GM06990 (cell line): ENCODE measurements around the gene DCST1.

Experiments
- DNase-seq: peaks from one replicate; pipeline ENCODE4 v3.0.0-alpha.2; 2011; ENCODE audit not compliant: insufficient read length; ENCODE audit errors: extremely low read depth
- H3K27me3 ChIP-seq: replicated peaks from 2 replicates; pipeline ENCODE4 v1.6.0; 2011; ENCODE audit warnings: low read length; ENCODE audit not compliant: control insufficient read depth, insufficient read depth
- H3K36me3 ChIP-seq: 2 replicates; pipeline ENCODE4 v1.5.1; 2011; ENCODE audit warnings: low read length; ENCODE audit not compliant: control insufficient read depth, insufficient read depth
- H3K4me3 ChIP-seq: replicated peaks from 2 replicates; pipeline ENCODE4 v1.5.1; 2011; ENCODE audit warnings: low read depth, mild to moderate bottlenecking, control low read depth, low read length
- CTCF ChIP-seq: IDR thresholded peaks from 2 replicates; pipeline ENCODE4 v1.5.1; 2011; ENCODE audit warnings: low read length, control low read depth, mild to moderate bottlenecking, inconsistent platforms; ENCODE audit not compliant: insufficient read depth, poor library complexity, severe bottlenecking

DCST1 gene

GRCh38 chr1:154996966-154997701, 36.5 kb upstream of the DCST1 start:
- peaks cover 2% of the 10 kb centered on the region for H3K36me3 ChIP-seq
- DNase-seq: no peak
- no peak overlapping the region for H3K4me3 ChIP-seq
- H3K27me3 ChIP-seq: no peaks in the 10 kb centered on the region
- TF ChIP-seq CTCF: no peak

- DNase-seq: no peak
- Histone ChIP-seq H3K36me3 (no peaks in the 10 kb centered on the region; the same call in 1 of the 2 replicates), H3K27me3 (no peaks in the 10 kb centered on the region), H3K4me3 (peak overlapping the region; percentile 96; the same call in 1 of the 2 replicates)
- peak; percentile 33 for TF ChIP-seq CTCF
These were observed 35.3 kb upstream of the DCST1 start for GRCh38 chr1:154998201-154998780.

GRCh38 chr1:154998818-154999570, 34.6 kb upstream of the DCST1 start:
- Histone ChIP-seq H3K27me3 (no peaks in the 10 kb centered on the region), H3K4me3 (peak overlapping the region; percentile 96), H3K36me3 (no peaks in the 10 kb centered on the region; the same call in 1 of the 2 replicates)
- DNase-seq: peak; percentile 85
- peak; percentile 96 for TF ChIP-seq CTCF

- no peak for TF ChIP-seq CTCF
- H3K36me3 ChIP-seq: no peaks in the 10 kb centered on the region
- peak; percentile 83 for DNase-seq
- H3K27me3 ChIP-seq: no peaks in the 10 kb centered on the region
- H3K4me3 ChIP-seq: peak overlapping the region; percentile 96
These were observed 33.8 kb upstream of the DCST1 start for GRCh38 chr1:154999571-155000410.

- peak overlapping the region; percentile 96 for H3K4me3 ChIP-seq
- DNase-seq: no peak
These were observed 33.3 kb upstream of the DCST1 start for GRCh38 chr1:155000411-155000725.

More at GRCh38 chr1:155000411-155000725, 33.3 kb upstream of the DCST1 start:
- H3K36me3 ChIP-seq: no peaks in the 10 kb centered on the region; the same call in 1 of the 2 replicates
- no peak for TF ChIP-seq CTCF
- H3K27me3 ChIP-seq: no peaks in the 10 kb centered on the region
